ENCODE measurements around the gene PKP4. TPM values are rescaled to one million over a fixed set of nuclear protein-coding genes. Genes with fewer than 3 reads are reported as not detected.

PKP4 gene
- total RNA-seq, 6 donors from 2014 or later, result 37.5 to 160 (median 60.8) TPM

DNA sequence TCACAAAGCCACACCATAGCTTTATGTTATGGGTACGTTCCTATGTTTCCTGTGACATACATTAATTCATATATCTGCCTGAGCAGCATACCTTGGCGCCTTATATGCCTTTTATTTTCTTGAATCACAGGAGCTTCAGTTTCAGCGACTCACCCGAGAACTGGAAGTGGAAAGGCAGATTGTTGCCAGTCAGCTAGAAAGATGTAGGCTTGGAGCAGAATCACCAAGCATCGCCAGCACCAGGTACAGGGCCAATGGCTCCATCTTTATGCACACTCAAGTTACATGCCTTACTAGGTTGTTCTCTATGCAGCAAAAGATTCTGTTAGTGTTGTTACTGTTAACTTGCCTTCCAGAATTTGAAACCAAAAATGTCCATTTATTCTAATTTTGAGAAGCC, 120.4 kb downstream of the PKP4 start:
- Histone ChIP-seq H3K27ac (no peak overlapping the region), H3K27me3 (no peaks in the 10 kb centered on the region), H3K9me3 (no peaks in the 10 kb centered on the region), H3K4me1 (peaks cover 0 to 3% (median 0%) of the 10 kb centered on the region in 4 donors), H3K36me3 (peaks cover 0 to 5% (median 0%) of the 10 kb centered on the region in 4 donors), H3K4me3 (no peak overlapping the region)
- ATAC-seq (ENCODE audit: low FRiP score in 2 of 2) (no peak), DNase-seq (no peak)
- TF ChIP-seq EP300 (IDR thresholded peaks at IDR 0.05) (no peak), POLR2A (IDR thresholded peaks at IDR 0.05) (no peak), POLR2AphosphoS5 (IDR thresholded peaks at IDR 0.05) (no peak)
- TF ChIP-seq, protein P1, sequence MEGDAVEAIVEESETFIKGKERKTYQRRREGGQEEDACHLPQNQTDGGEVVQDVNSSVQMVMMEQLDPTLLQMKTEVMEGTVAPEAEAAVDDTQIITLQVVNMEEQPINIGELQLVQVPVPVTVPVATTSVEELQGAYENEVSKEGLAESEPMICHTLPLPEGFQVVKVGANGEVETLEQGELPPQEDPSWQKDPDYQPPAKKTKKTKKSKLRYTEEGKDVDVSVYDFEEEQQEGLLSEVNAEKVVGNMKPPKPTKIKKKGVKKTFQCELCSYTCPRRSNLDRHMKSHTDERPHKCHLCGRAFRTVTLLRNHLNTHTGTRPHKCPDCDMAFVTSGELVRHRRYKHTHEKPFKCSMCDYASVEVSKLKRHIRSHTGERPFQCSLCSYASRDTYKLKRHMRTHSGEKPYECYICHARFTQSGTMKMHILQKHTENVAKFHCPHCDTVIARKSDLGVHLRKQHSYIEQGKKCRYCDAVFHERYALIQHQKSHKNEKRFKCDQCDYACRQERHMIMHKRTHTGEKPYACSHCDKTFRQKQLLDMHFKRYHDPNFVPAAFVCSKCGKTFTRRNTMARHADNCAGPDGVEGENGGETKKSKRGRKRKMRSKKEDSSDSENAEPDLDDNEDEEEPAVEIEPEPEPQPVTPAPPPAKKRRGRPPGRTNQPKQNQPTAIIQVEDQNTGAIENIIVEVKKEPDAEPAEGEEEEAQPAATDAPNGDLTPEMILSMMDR (IDR thresholded peaks at IDR 0.05), result no peak
- WGBS, 2 donors, result 98% methylated on average over 5 of the region's 5 CpGs

- TF ChIP-seq, protein P1 (IDR thresholded peaks at IDR 0.05), result no peak
- TF ChIP-seq POLR2A (IDR thresholded peaks at IDR 0.05) (no peak), POLR2AphosphoS5 (IDR thresholded peaks at IDR 0.05) (no peak)
- whole genome bisulfite sequencing, 2 donors, result 89 to 95% methylated on average over 1 of the region's 1 CpG
- H3K36me3 ChIP-seq, result peaks cover 0 to 8% (median 0%) of the 10 kb centered on the region in 4 donors
- no peak for ATAC-seq (ENCODE audit: low FRiP score in 2 of 2)
- H3K27me3 ChIP-seq, result no peaks in the 10 kb centered on the region
- no peak overlapping the region for H3K4me3 ChIP-seq
- H3K27ac ChIP-seq, result no peak overlapping the region
- H3K9me3 ChIP-seq, result no peaks in the 10 kb centered on the region
- peaks cover 0 to 3% (median 0%) of the 10 kb centered on the region in 4 donors for H3K4me1 ChIP-seq
- DNase-seq, result no peak
Observed at GRCh38 chr2:158578703-158579330, 122.1 kb downstream of the PKP4 start.

GRCh38 chr2:158579928-158580327, 123.2 kb downstream of the PKP4 start:
- TF ChIP-seq EP300 (IDR thresholded peaks at IDR 0.05) (no peak), POLR2AphosphoS5 (IDR thresholded peaks at IDR 0.05) (no peak), POLR2A (IDR thresholded peaks at IDR 0.05) (no peak)
- TF ChIP-seq, protein P1 (IDR thresholded peaks at IDR 0.05), result no peak
- DNase-seq, result no peak
- H3K4me1 ChIP-seq, result peaks cover 0 to 3% (median 0%) of the 10 kb centered on the region in 4 donors
- ATAC-seq (ENCODE audit: low FRiP score in 2 of 2), result no peak
- H3K4me3 ChIP-seq, result no peak overlapping the region
- peaks cover 0 to 10% (median 0%) of the 10 kb centered on the region in 4 donors for H3K36me3 ChIP-seq
- H3K27me3 ChIP-seq, result no peaks in the 10 kb centered on the region
- WGBS, 2 donors, result 93 to 97% methylated on average over 2 of the region's 2 CpGs
- no peaks in the 10 kb centered on the region for H3K9me3 ChIP-seq
- H3K27ac ChIP-seq, result no peak overlapping the region

DNA sequence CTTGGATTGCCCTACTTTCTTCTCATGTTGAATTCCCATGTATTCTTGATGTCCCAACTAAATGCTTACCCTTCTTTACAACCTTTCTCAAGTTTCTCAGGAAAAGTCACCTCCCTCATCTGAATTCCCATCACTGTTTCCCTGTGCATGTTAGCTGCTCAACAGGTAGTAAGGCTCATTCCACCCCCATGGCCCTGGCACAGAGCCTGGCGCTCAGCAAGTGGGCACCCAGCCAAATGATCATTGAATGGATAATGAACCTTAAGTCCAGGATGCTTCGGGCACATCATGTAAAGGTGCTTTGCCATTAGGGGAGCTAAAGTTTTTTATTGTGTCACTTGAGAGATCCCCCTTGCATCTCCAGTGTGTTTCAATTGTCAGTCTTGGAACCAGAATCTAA, 124.0 kb downstream of the PKP4 start:
- no peak for ATAC-seq (ENCODE audit: low FRiP score in 2 of 2)
- TF ChIP-seq POLR2AphosphoS5 (IDR thresholded peaks at IDR 0.05) (no peak), EP300 (IDR thresholded peaks at IDR 0.05) (no peak)
- TF ChIP-seq, protein P1 (IDR thresholded peaks at IDR 0.05), result no peak
- Histone ChIP-seq H3K9me3 (no peaks in the 10 kb centered on the region), H3K27ac (no peak overlapping the region), H3K4me3 (no peak overlapping the region), H3K27me3 (no peaks in the 10 kb centered on the region), H3K4me1 (no peaks in the 10 kb centered on the region), H3K36me3 (peaks cover 0 to 10% (median 0%) of the 10 kb centered on the region in 4 donors)
- no peak for DNase-seq
- 73 to 95% methylated on average over 2 of the region's 2 CpGs for WGBS, 2 donors

- ATAC-seq (ENCODE audit: low FRiP score in 2 of 2) (no peak), DNase-seq (no peak)
- Histone ChIP-seq H3K9me3 (no peaks in the 10 kb centered on the region), H3K27ac (no peak overlapping the region), H3K4me1 (peaks cover 0 to 2% (median 0%) of the 10 kb centered on the region in 4 donors), H3K36me3 (peaks cover 0 to 10% (median 0%) of the 10 kb centered on the region in 4 donors), H3K4me3 (no peak overlapping the region), H3K27me3 (no peaks in the 10 kb centered on the region)
- 85 to 88% methylated on average over 1 of the region's 1 CpG for WGBS, 2 donors
- TF ChIP-seq EP300 (IDR thresholded peaks at IDR 0.05) (no peak), POLR2AphosphoS5 (IDR thresholded peaks at IDR 0.05) (no peak), POLR2A (IDR thresholded peaks at IDR 0.05) (no peak)
- TF ChIP-seq, protein P1 (IDR thresholded peaks at IDR 0.05), result no peak
Observed at GRCh38 chr2:158582670-158583069, 125.9 kb downstream of the PKP4 start.
